ENCODE data around the gene LRRC61.

The LRRC61 gene

DNA sequence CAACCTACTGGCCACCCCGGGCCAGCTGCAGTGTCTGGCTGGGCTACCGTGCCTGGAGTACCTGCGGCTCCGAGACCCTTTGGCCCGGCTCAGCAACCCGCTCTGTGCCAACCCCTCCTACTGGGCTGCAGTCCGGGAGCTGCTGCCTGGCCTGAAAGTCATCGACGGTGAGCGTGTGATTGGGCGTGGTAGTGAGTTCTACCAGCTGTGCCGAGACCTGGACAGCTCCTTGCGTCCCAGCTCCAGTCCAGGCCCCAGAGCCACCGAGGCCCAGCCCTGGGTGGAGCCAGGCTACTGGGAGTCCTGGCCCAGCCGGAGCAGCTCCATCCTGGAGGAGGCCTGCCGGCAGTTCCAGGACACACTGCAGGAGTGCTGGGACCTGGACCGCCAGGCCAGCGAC, 14.0 kb downstream of the LRRC61 start:
- TF ChIP-seq GATA3 (IDR thresholded peaks at IDR 0.05; ENCODE audit: low read depth, low read length) (no peak), GATA2 (IDR thresholded peaks at IDR 0.05; ENCODE audit: low read depth, low read length) (no peak)

- TF ChIP-seq GATA2 (IDR thresholded peaks at IDR 0.05; ENCODE audit: low read depth, low read length): no peak
- TF ChIP-seq GATA3 (IDR thresholded peaks at IDR 0.05; ENCODE audit: low read depth, low read length): no peak
These were observed 14.5 kb downstream of the LRRC61 start for GRCh38 chr7:150337659-150338081.

GRCh38 chr7:150338166-150338829, 15.1 kb downstream of the LRRC61 start:
- no peak for TF ChIP-seq GATA3 (IDR thresholded peaks at IDR 0.05; ENCODE audit: low read depth, low read length)
- TF ChIP-seq GATA2 (IDR thresholded peaks at IDR 0.05; ENCODE audit: low read depth, low read length): no peak

DNA sequence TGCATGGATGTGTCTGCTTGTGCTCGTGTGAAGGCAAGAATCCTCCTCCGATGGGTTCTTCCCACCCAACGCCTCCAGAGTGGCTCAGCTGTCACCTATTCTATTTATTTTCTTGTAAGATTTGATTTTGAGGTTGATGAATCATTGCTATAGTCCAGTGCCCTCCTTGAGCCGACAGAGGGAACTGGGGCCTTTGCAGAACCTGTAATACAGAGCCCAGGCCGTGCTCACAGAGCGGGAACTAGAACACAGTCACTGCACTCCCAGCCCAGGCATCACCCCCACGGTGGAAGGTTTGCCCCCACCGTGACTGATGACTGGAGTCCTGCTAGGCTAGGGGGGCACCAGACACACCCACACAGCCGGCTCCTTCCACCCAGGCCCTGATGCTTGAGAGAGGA, 16.3 kb downstream of the LRRC61 start:
- no peak for TF ChIP-seq GATA2 (IDR thresholded peaks at IDR 0.05; ENCODE audit: low read depth, low read length)
- no peak for TF ChIP-seq GATA3 (IDR thresholded peaks at IDR 0.05; ENCODE audit: low read depth, low read length)

DNA sequence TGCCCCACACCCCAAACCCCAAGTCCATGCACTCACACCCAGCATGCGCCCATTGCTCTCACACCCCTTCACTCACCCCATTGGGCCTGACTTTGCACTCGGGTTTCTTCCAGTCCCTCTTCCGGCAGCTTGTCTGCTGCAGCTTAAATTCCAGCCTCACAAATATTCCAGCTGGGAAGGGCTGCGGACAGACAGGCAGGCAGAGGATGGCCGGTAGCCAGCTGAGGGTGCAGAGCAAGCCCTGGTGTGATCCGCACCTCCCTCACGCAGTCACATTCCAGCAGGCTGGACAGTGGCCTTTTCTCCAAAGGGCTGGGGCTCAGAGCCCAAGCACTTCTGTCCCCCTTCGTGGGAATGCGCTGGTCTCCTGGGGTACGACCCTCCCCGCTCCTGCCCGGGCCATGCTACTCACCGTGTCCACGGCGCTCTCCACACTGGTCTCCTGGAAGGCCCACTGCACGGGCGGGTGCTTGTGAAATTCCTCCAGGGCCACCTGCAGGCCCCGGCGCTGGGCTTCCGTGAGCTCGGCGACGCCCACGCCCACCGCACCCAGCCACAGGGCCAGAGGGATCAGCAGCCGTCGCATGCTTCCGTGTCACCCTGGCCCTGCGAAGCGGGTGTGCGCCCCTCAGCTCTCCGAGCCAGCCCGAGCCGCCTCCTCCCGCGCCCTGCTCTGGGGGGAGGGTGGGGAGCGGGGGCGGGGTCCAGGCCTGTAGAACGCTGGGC, 17.0 kb downstream of the LRRC61 start:
- TF ChIP-seq GATA2 (IDR thresholded peaks at IDR 0.05; ENCODE audit: low read depth, low read length) (no peak), GATA3 (IDR thresholded peaks at IDR 0.05; ENCODE audit: low read depth, low read length) (no peak)

DNA sequence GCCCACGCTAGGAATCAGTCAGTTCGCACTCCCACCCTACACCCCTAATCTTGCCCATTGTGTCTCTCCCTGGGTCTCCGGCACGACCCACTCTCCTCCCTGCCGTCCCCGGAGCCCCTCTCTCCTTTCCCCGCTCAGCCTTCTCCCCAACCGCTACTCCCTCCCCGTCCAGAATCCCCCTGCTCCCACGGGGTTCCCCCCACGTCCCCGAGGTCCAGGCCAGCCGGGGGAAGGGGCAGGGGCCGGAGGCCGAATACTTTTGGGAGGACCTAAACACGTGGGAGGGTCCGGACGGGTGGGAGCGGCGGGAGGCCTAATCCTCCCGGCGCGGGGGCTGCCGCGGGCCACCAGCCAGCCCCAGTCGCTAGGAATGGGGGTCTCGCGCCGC, 17.7 kb downstream of the LRRC61 start:
- TF ChIP-seq GATA2 (IDR thresholded peaks at IDR 0.05; ENCODE audit: low read depth, low read length): no peak
- no peak for TF ChIP-seq GATA3 (IDR thresholded peaks at IDR 0.05; ENCODE audit: low read depth, low read length)

GRCh38 chr7:150341263-150342120, 18.3 kb downstream of the LRRC61 start, which contains the start of gene RARRES2:
RARRES2 (minus strand) TSS chr7:150341629; CDS start chr7:150340609, 1,020 bp downstream.
- TF ChIP-seq GATA2 (IDR thresholded peaks at IDR 0.05; ENCODE audit: low read depth, low read length) (no peak), GATA3 (IDR thresholded peaks at IDR 0.05; ENCODE audit: low read depth, low read length) (no peak)

GRCh38 chr7:150342121-150342408, 18.9 kb downstream of the LRRC61 start:
- no peak for TF ChIP-seq GATA2 (IDR thresholded peaks at IDR 0.05; ENCODE audit: low read depth, low read length)
- no peak for TF ChIP-seq GATA3 (IDR thresholded peaks at IDR 0.05; ENCODE audit: low read depth, low read length)

GRCh38 chr7:150343225-150343624, 20.1 kb downstream of the LRRC61 start:
- no peak for TF ChIP-seq GATA2 (IDR thresholded peaks at IDR 0.05; ENCODE audit: low read depth, low read length)
- TF ChIP-seq GATA3 (IDR thresholded peaks at IDR 0.05; ENCODE audit: low read depth, low read length): no peak

DNA sequence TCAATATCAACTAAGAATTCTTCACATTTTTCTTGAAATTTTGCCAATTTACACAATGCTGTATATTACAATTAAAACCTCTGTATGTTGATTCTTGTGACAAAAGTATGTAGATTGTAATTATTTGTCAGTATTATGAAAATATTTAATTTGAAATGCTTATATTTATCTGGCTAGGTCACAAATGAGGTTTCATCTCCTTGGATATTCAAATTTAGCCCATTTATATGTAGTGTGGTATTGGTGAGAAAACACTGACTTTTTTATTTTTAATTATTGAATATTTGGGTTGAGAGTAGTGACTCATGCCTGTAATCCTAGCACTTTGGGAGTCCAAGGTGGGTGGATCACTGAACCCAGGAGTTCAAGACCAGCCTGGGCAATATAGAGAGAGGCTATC, 21.1 kb downstream of the LRRC61 start:
- TF ChIP-seq GATA2 (IDR thresholded peaks at IDR 0.05; ENCODE audit: low read depth, low read length) (no peak), GATA3 (IDR thresholded peaks at IDR 0.05; ENCODE audit: low read depth, low read length) (no peak)

GRCh38 chr7:150345012-150345411, 21.9 kb downstream of the LRRC61 start:
- TF ChIP-seq GATA2 (IDR thresholded peaks at IDR 0.05; ENCODE audit: low read depth, low read length): no peak
- no peak for TF ChIP-seq GATA3 (IDR thresholded peaks at IDR 0.05; ENCODE audit: low read depth, low read length)

GRCh38 chr7:150346922-150347321, 23.8 kb downstream of the LRRC61 start:
- TF ChIP-seq GATA2 (IDR thresholded peaks at IDR 0.05; ENCODE audit: low read depth, low read length) (no peak), GATA3 (IDR thresholded peaks at IDR 0.05; ENCODE audit: low read depth, low read length) (no peak)

- TF ChIP-seq GATA3 (IDR thresholded peaks at IDR 0.05; ENCODE audit: low read depth, low read length) (no peak), GATA2 (IDR thresholded peaks at IDR 0.05; ENCODE audit: low read depth, low read length) (no peak)
These were observed 28.5 kb downstream of the LRRC61 start for GRCh38 chr7:150351587-150352194.

DNA sequence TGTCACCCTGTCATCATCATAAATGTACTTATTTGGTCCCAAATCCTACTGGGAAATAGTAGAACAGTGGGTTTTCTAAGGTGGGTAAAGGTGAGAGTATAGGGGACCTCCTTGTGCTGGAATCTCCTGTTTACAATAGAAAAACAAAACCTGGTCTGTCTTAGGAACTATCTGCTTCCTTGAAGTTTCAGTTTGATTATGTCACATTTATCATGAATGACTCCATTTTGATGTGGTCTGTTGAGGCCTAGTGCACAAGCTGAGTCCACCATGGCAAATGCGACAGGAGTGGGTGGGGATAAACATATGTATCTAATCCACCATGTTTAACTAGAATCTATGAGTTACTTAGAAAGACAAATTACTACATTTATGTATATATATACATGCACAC, 32.5 kb downstream of the LRRC61 start:
- TF ChIP-seq GATA2 (IDR thresholded peaks at IDR 0.05; ENCODE audit: low read depth, low read length) (no peak), GATA3 (IDR thresholded peaks at IDR 0.05; ENCODE audit: low read depth, low read length) (no peak)
